K562 (cell line): ENCODE results near the gene HIGD1C. TPM values are rescaled to one million over a fixed set of nuclear protein-coding genes. Genes with fewer than 3 reads are reported as not detected.
A peak's percentile ranks its signal among the peaks of the same experiment; 100 is the strongest.

Experiments used
- ARNT ChIP-seq, 2 experiments: fragments of 450-650 bp; IDR thresholded peaks; 2 replicates each; pipeline ENCODE4 v1.6.1; 2016; ENCODE audit warnings: mild to moderate bottlenecking in 1 of 2
- BCL6 ChIP-seq: fragments of 250-450 bp; sonication (Bioruptor Pico); IDR thresholded peaks from 2 replicates; pipeline ENCODE4 v1.4.0; 2020
- CBX3 ChIP-seq, 2 experiments: IDR thresholded peaks; 1 replicate in 1 of 2; 2 replicates in 1 of 2; pipeline ENCODE4 v1.6.1; 2012; ENCODE audit warnings: inconsistent platforms in 2 of 2, low read length in 2 of 2, borderline replicate concordance in 1 of 2, control low read depth in 1 of 2
- EP300 ChIP-seq: IDR thresholded peaks from 2 replicates; pipeline ENCODE4 v1.6.1; 2012; ENCODE audit warnings: low read length, improper control_type of control experiment
- FOXA1 ChIP-seq: fragments of 450-650 bp; IDR thresholded peaks from 2 replicates; pipeline ENCODE4 v1.6.1; 2016; ENCODE audit warnings: mild to moderate bottlenecking, borderline replicate concordance
- FOXA3 ChIP-seq, 2 experiments: fragments of 450-650 bp in 1 of 2; sonication (generic) in 1 of 2; formaldehyde crosslinking; IDR thresholded peaks in 1 of 2; conservative IDR thresholded peaks in 1 of 2; 2 replicates each; pipeline versions ENCODE4 v1.4.0 to v1.8.0; 2020 to 2022; ENCODE audit warnings: mild to moderate bottlenecking in 2 of 2, missing genetic modification reagents in 1 of 2
- GTF2B ChIP-seq: IDR thresholded peaks from 2 replicates; pipeline ENCODE4 v1.6.1; 2011; ENCODE audit not compliant: insufficient read length; ENCODE audit errors: extremely low read depth
- HMGN3 ChIP-seq: IDR thresholded peaks from 2 replicates; pipeline ENCODE4 v1.6.1; 2011; ENCODE audit warnings: borderline replicate concordance, low read depth, mild to moderate bottlenecking, mixed read lengths, low read length; ENCODE audit not compliant: insufficient read length; ENCODE audit errors: extremely low read depth
- HNRNPL ChIP-seq: fragments of 200-400 bp; formaldehyde crosslinking; IDR thresholded peaks from 2 replicates; pipeline ENCODE4 v1.6.1; 2017; ENCODE audit warnings: low read depth, mild to moderate bottlenecking, low read length
- KLF13 ChIP-seq: fragments of 450-650 bp; IDR thresholded peaks from 2 replicates; pipeline ENCODE4 v1.6.1; 2016; ENCODE audit warnings: missing genetic modification characterization, low read depth, mild to moderate bottlenecking, missing compliant biosample characterization, moderate library complexity, borderline replicate concordance
- L3MBTL2 ChIP-seq: fragments of 450-650 bp; IDR thresholded peaks from 2 replicates; pipeline ENCODE4 v1.6.1; 2016; ENCODE audit warnings: mild to moderate bottlenecking, moderate library complexity
- RBM22 ChIP-seq: fragments of 200-400 bp; formaldehyde crosslinking; IDR thresholded peaks from 2 replicates; pipeline ENCODE4 v1.6.1; 2018; ENCODE audit warnings: low read length, low read depth; ENCODE audit not compliant: poor library complexity, severe bottlenecking
- RCOR1 ChIP-seq, 2 experiments: IDR thresholded peaks; 2 replicates each; pipeline ENCODE4 v1.6.1; 2012; ENCODE audit warnings: low read depth in 2 of 2, low read length in 2 of 2, borderline replicate concordance in 1 of 2, improper control_type of control experiment in 1 of 2
- SFPQ ChIP-seq: fragments of 200-400 bp; formaldehyde crosslinking; IDR thresholded peaks from 2 replicates; pipeline ENCODE4 v1.6.1; 2017; ENCODE audit warnings: mild to moderate bottlenecking, low read depth, low read length, moderate library complexity
- TAL1 ChIP-seq: fragments of 450-650 bp; IDR thresholded peaks from 2 replicates; pipeline ENCODE4 v1.6.1; 2016; ENCODE audit warnings: mild to moderate bottlenecking
- YY1 ChIP-seq, 3 experiments: IDR thresholded peaks; 2 replicates each; pipeline ENCODE4 v1.6.1; 2011; ENCODE audit warnings: low read length in 2 of 3, mild to moderate bottlenecking in 2 of 3, moderate library complexity in 2 of 3, borderline replicate concordance in 1 of 3, control low read depth in 1 of 3, low read depth in 1 of 3; ENCODE audit not compliant: insufficient read depth in 3 of 3, insufficient replicate concordance in 2 of 3, control insufficient read depth in 1 of 3, insufficient read length in 1 of 3; ENCODE audit errors: extremely low read depth in 1 of 3
- ZNF395 ChIP-seq: fragments of 200-800 bp; sonication (Bioruptor generic); IDR thresholded peaks from 2 replicates; pipeline ENCODE4 v1.6.1; 2017; ENCODE audit warnings: missing genetic modification characterization, missing compliant biosample characterization
- ZNF444 ChIP-seq: fragments of 250-450 bp; sonication (Bioruptor Pico); IDR thresholded peaks from 2 replicates; pipeline ENCODE4 v1.4.0; 2020; ENCODE audit warnings: mild to moderate bottlenecking, moderate library complexity
- polyA plus RNA-seq, 8 experiments: library from polyadenylated mRNA; depleted of rRNA in 4 of 8; stranded (reverse) in 5 of 8; unstranded in 3 of 8; fragments of >200 nt; fragmentation: Nextera tagmentation in 2 of 8; fragmentation: Illumina TruSeq in 1 of 8; extraction: Ambion mirVana in 2 of 8; extraction: Trizol in 1 of 8; gene quantifications; 2 replicates each; pipeline versions ENCODE4 v1.2.1 to v1.2.3, GENCODE V29; 2011 to 2014; ENCODE audit warnings: inconsistent platforms in 1 of 8, missing spikeins in 1 of 8
- total RNA-seq, 7 experiments: library from RNA; depleted of rRNA in 6 of 7; stranded (reverse); fragments of >200 nt in 6 of 7; fragmentation: Illumina TruSeq in 2 of 7; extraction: Trizol in 2 of 7; gene quantifications; 2 replicates each; pipeline versions ENCODE4 v1.2.1 to v1.2.3, GENCODE V29; 2011 to 2021; ENCODE audit warnings: low replicate concordance in 1 of 7
- TF ChIP-seq, protein P1 (sequence below), 2 experiments: fragments of 450-650 bp; conservative IDR thresholded peaks; 2 replicates each; pipeline ENCODE4 v1.6.1; 2017; ENCODE audit warnings: mild to moderate bottlenecking in 2 of 2, moderate library complexity in 2 of 2
- TF ChIP-seq, protein P2 (sequence below): fragments of 250-450 bp; sonication (Bioruptor Pico); IDR thresholded peaks from 2 replicates; pipeline ENCODE4 v1.9.0; 2021; ENCODE audit warnings: mild to moderate bottlenecking

HIGD1C gene
- total and polyA plus RNA-seq, 9 of the 15 experiments (the other 6 are each of a cell fraction or from before 2014, with no cell fraction given) = not detected

DNA sequence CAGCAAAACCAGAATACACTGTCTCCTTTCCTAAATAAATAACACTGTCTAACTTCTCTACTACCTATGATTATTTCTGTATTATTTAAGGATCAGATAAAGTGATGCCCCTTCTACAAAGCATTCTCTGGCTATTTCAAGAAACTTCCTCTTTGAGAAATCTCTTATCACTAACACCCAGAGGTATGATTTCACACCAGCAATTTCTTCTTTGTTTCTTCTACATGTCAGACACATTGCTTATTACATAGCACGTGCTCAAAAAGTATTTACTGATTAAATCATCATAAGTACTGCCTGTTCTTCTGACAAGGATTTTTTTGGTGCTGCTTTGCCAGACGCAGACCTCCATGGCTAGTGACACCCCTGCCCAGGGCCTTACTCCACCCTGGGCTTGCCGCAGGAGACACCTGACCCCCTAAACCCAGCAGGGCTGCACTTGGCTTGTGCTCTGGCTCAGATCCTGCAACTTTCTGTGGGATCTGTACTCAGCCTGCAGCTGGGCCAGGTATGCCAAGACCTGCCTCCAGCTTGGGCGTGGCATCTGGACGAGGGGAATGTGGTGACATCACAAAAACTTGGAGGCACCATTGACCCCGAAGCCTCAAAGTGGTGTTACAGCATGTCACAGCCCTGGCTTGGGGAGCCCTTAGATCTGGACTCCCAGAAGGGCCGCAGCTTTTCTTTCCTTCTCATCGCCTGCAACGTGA, 15.4 kb upstream of the HIGD1C start (continued):
- TF ChIP-seq ZNF395 (CRISPR knock-in tag) (peak; percentile 56; the same call in 1 of the 2 replicates), EP300 (peak; percentile 63), ARNT (IDR thresholded peaks at IDR 0.05) (no peak), HMGN3 (peak; percentile 31), RCOR1 (IDR thresholded peaks at IDR 0.05; ENCODE audit: borderline replicate concordance in 1 of 2, low read depth in 2 of 2, low read length in 2 of 2) (peak in 1 of 2 experiments; percentile 56; a peak in 2 of 4 replicates), CBX3 (IDR thresholded peaks at IDR 0.05; ENCODE audit: borderline replicate concordance in 1 of 2, low read length in 2 of 2) (no peak), L3MBTL2 (peak; percentile 92), HNRNPL (no peak), SFPQ (no peak), FOXA3 (CRISPR knock-in tag; conservative IDR thresholded peaks at IDR 0.05 in 1 of 2, IDR thresholded peaks at IDR 0.05 in 1 of 2) (peak in 1 of 2 experiments; percentile 39; a peak in 1 of 4 replicates), ZNF444 (no peak), BCL6 (CRISPR knock-in tag) (no peak), RBM22 (no peak), YY1 (IDR thresholded peaks at IDR 0.05; ENCODE audit: borderline replicate concordance in 1 of 3, control insufficient read depth in 1 of 3, extremely low read depth in 1 of 3, insufficient read depth in 3 of 3, insufficient read length in 1 of 3, insufficient replicate concordance in 2 of 3, low read depth in 1 of 3, low read length in 2 of 3) (no peak), KLF13 (tag) (no peak), GTF2B (no peak), FOXA1 (no peak), TAL1 (peak; percentile 66)
- TF ChIP-seq, protein P1, sequence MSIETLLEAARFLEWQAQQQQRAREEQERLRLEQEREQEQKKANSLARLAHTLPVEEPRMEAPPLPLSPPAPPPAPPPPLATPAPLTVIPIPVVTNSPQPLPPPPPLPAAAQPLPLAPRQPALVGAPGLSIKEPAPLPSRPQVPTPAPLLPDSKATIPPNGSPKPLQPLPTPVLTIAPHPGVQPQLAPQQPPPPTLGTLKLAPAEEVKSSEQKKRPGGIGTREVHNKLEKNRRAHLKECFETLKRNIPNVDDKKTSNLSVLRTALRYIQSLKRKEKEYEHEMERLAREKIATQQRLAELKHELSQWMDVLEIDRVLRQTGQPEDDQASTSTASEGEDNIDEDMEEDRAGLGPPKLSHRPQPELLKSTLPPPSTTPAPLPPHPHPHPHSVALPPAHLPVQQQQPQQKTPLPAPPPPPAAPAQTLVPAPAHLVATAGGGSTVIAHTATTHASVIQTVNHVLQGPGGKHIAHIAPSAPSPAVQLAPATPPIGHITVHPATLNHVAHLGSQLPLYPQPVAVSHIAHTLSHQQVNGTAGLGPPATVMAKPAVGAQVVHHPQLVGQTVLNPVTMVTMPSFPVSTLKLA (conservative IDR thresholded peaks at IDR 0.05) = peak; percentile 43 to 61
- TF ChIP-seq, protein P2, sequence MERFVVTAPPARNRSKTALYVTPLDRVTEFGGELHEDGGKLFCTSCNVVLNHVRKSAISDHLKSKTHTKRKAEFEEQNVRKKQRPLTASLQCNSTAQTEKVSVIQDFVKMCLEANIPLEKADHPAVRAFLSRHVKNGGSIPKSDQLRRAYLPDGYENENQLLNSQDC (CRISPR knock-in tag) = no peak
